NCI-H1694 treated with DMSO at 0.1 percent for 48 hours (cell line): ENCODE data around the gene ELF5.

Source experiments
- DNase-seq: peaks from one replicate; lab custom pipeline; 2025; lab: John Stamatoyannopoulos, UW

ELF5 gene

DNA sequence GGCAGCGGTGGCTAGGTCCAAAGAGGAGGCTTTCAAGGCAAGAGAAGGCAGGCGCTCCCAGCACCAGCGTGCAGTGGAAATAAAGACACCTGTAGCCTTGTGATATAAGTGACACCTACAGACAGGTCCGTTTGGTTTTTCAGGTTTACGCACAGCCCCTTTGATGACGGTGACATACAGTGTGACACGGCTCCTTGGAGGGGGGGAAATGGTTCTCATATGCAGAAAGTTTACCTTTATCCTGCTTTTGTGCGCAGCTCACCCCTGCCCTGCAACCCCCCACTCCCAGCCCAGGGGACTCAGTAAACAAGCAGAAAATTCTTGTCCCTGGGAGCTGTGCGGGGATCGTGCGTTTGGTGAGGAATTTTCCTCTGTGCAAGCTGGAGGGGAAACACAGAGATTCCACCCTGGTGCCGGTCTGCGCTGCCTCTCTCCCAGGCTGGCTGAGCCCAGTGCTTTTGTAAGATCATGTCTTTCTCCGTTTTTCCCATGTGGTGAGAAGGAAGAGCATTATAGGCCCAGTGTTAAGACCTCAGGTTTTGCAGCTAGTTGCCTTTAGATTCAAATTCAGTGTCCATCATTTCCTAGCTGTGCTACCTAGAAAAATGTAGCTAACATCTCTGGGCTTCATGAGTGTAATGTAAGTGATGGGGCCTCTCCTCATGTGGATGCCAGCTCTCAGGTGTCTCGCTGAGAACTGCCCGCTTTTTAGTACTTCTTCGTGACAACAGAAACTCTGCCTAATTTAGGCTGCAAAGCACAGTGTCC lies at the start of gene ELF5:
Gene ELF5 (minus strand): TSS at position 113 of the 768 bp plus-strand sequence. CDS start 8,045 bp downstream, outside the sequence.
- no peak for DNase-seq

DNA sequence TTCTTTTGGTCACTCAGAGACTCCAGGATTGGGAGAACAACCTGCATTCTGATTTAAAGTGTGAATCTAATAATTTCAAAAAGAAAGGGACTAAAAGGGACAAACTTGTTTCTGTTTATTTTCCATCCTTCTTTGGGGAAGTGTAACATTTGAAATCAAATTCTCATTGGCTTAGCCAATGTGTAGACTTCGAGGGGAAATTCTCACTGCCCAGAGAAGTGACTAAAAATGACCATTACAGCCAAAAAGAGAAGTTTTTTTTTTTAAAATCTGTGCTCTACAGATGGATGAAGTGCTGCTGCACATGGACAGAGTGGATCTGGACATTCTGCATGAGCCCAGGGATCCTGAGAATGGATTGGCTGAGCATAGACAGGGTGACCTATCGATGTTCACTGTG lies 49.4 kb upstream of the ELF5 start:
- DNase-seq, result no peak

- DNase-seq, result no peak
Measured at GRCh38 chr11:34560511-34560910, 46.9 kb upstream of the ELF5 start.

DNA sequence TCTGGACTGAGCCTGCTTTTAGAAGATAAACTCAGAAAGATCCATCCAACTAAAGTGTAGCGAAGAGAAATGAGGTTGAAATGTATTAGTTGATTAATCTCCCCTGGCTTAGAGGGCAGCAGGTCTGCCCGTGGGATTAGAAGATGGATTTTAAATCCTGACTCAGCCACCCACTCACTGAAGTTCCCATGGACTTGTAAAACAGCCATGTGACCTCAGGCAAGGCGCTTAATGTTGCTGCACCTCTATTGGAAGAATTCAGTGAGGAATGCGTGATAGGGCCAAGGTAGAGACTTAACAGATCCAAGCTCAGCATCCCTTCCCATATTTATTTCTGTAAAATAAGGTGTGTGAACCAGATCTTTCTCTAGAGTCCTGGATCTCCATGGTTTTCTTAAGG lies 45.1 kb upstream of the ELF5 start:
- no peak for DNase-seq

GRCh38 chr11:34558211-34558610 lies 44.6 kb upstream of the ELF5 start:
- no peak for DNase-seq

- DNase-seq, result no peak
Measured at GRCh38 chr11:34552270-34552669, 38.7 kb upstream of the ELF5 start.

- DNase-seq, result no peak
Measured at GRCh38 chr11:34549271-34549670, 35.7 kb upstream of the ELF5 start.

DNA sequence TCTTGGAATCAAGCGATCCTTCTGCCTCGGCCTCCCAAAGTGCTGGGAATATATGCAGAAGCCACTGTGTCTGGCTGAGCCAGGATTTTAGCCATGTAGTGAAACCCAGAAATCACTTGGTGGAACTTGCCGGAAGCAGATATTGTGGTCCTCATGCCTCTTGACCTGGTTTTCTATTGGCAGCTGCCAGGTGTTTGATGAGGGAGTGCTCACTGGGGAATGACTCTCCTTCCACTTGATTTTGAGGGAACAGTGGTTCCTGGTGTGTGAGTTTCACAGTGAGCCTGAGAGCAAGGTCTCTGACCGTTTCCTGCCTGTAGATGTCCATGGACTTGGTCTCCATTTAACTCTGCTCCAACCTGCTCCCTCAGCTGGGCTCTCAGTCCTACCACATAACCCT lies 34.7 kb upstream of the ELF5 start:
- no peak for DNase-seq

GRCh38 chr11:34546511-34547209 lies 33.1 kb upstream of the ELF5 start:
- no peak for DNase-seq

- no peak for DNase-seq
Measured at GRCh38 chr11:34542089-34542488, 28.5 kb upstream of the ELF5 start.

- DNase-seq, result no peak
Measured at GRCh38 chr11:34540870-34541269, 27.3 kb upstream of the ELF5 start.

- no peak for DNase-seq
Measured at GRCh38 chr11:34537636-34538035, 24.0 kb upstream of the ELF5 start.

- DNase-seq, result no peak
Measured at GRCh38 chr11:34536056-34536455, 22.5 kb upstream of the ELF5 start.

- DNase-seq, result no peak
Measured at GRCh38 chr11:34534826-34535225, 21.2 kb upstream of the ELF5 start.

GRCh38 chr11:34531663-34532062 lies 18.1 kb upstream of the ELF5 start:
- DNase-seq, result no peak

DNA sequence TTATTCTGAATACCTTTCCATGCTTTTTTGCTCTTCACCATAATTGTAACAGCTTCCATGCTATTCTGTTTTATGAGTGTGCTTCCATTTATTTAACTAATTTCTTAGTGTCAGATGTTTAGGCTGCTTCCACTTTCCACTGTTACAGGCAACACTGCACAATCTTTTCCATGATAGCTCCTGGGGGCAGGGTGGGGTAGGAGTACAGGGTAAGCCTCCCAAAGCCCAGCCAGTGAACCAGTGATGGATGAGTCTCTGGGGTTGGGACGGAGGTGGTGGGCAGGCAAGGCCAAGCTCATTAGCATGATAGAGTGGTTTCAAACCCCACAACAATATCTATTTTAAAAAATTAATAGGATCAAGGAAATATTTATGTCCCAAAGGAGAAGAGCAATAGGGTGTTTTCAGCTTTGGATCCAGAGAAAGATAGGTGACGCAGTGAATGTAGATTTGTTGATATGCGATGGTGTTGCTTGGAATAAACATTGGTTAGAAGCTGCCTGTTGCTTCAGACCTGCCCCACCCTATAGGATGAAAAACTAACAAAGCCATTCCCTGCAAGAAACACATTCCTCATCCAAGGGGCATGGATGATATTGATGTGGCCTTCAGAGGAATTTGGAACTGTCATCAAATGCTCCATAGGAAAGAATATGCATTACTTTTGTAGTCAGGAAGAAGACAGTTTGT lies 17.1 kb upstream of the ELF5 start:
- DNase-seq, result no peak

- no peak for DNase-seq
Measured at GRCh38 chr11:34529643-34530042, 16.0 kb upstream of the ELF5 start.

DNA sequence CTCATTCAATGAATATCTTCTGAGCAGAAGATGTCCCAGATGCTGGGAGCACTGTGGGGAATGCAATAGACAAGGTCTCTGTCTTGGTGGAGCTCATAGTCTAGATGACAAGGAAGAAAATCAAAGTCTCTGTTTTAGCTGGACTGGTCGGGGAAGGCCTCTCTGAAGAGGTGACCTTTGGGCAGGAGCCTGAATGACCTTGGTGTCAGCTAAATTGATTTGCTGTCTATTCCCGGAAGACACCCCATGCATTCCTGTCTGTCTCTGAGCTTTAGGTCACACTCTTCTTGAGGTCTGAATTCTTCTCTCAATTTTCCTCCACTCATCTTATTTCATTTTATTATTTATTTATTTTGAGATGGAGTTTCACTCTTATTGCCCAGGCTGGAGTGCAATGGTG lies 14.5 kb upstream of the ELF5 start:
- DNase-seq, result no peak

DNA sequence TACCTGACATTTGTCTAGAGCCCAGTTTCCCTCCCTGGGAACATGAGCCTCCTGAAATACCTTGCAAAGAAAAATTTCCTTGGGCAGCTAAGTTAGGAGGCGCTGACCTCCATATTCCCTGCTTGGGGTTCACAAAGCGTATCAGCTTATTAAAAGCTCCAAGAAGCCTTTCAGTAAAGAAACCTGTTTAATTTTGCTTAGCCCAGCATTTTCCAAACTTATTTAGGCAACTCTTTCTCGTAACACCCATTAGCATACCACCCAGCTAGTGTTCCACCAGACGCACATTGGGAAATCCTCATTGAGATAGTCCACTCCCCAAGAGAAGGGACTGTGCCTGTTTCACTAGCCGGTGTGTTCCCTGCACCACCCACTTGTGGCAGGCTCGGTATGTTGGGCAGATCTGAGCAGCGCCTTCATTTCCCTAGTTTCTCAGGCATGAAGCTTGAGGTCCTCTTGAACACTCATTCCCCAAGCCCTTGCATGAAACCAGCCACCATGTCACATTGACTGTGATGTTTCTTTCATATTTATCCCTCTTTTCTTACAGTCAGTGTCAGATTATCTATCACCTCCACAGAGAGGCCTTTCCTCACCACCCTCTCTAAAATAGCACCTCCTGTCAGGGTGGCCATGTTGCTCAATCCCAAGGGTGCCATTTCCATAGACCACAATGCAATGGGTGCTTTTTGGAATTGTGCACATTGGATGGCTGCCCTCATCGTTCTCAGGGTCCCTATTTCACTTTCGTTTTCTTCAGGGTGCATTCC lies 12.5 kb upstream of the ELF5 start:
- DNase-seq, result no peak

GRCh38 chr11:34525098-34525497 lies 11.5 kb upstream of the ELF5 start:
- DNase-seq, result no peak

DNA sequence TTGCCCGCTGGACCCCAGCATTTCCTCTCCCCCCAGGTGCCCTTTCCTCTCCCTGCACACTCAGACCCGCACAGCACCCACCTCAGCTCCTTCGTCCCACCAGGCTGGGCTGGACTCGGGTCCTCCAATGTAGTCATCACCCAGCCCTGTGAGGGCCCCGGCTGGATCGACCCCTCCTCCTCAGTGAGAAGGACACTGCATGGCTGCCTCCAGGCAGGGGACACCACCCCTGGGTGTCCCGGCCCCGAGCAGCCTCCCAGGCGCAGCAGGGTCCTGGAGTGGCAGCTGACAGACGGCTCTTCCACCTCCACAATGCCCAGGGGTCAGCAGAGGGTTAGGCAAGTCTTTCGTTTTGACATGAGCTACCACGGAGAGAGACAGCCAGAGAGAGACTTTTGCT lies 11.1 kb upstream of the ELF5 start:
- no peak for DNase-seq

- no peak for DNase-seq
Measured at GRCh38 chr11:34523053-34523452, 9.5 kb upstream of the ELF5 start.
